ENCODE results near the gene DKC1. TPM values are rescaled to one million over a fixed set of nuclear protein-coding genes. Genes with fewer than 3 reads are reported as not detected.
"Not testable (repeated sequence)": the region's sequence is repeated elsewhere in the genome, so short reads cannot be mapped to it uniquely, and the experiment has no call there.

Gene DKC1
- total RNA-seq, 1 donor from 2014 or later = 188 TPM

- Mint-ChIP-seq H3K4me3 (no peak overlapping the region), H3K27ac (no peak overlapping the region), H3K36me3 (ENCODE audit: low read depth) (no peaks in the 10 kb centered on the region), H3K4me1 (ENCODE audit: low read depth) (no peaks in the 10 kb centered on the region), H3K9me3 (no peaks in the 10 kb centered on the region), H3K27me3 (ENCODE audit: insufficient read depth) (peaks cover 3% of the 10 kb centered on the region)
- intact Hi-C loops (cut with micrococcal nuclease) = no loop called here
- no peak for DNase-seq (ENCODE audit: low spot score)
These were observed 57.2 kb downstream of the DKC1 start for GRCh38 chrX:154819771-154820341.

GRCh38 chrX:154821523-154821922, 58.9 kb downstream of the DKC1 start:
- Mint-ChIP-seq H3K27ac (no peak overlapping the region), H3K4me3 (no peak overlapping the region), H3K27me3 (ENCODE audit: insufficient read depth) (peaks cover 3% of the 10 kb centered on the region), H3K36me3 (ENCODE audit: low read depth) (peaks cover 2% of the 10 kb centered on the region), H3K4me1 (ENCODE audit: low read depth) (peaks cover 3% of the 10 kb centered on the region), H3K9me3 (no peaks in the 10 kb centered on the region)
- DNase-seq (ENCODE audit: low spot score) = no peak
- intact Hi-C loops (cut with micrococcal nuclease) = no loop called here

GRCh38 chrX:154822029-154822428, 59.4 kb downstream of the DKC1 start:
- peaks cover 3% of the 10 kb centered on the region for H3K36me3 Mint-ChIP-seq (ENCODE audit: low read depth)
- peaks cover 5% of the 10 kb centered on the region for H3K4me1 Mint-ChIP-seq (ENCODE audit: low read depth)
- intact Hi-C loops (cut with micrococcal nuclease) = no loop called here
- peaks cover 3% of the 10 kb centered on the region for H3K27me3 Mint-ChIP-seq (ENCODE audit: insufficient read depth)
- no peak overlapping the region for H3K27ac Mint-ChIP-seq
- H3K9me3 Mint-ChIP-seq = no peaks in the 10 kb centered on the region
- H3K4me3 Mint-ChIP-seq = no peak overlapping the region
- no peak for DNase-seq (ENCODE audit: low spot score)

- H3K9me3 Mint-ChIP-seq = no peaks in the 10 kb centered on the region
These were observed 62.0 kb downstream of the DKC1 start for GRCh38 chrX:154824638-154825037.

GRCh38 chrX:154825586-154825985, 62.9 kb downstream of the DKC1 start:
- H3K9me3 Mint-ChIP-seq; H3K27ac Mint-ChIP-seq; H3K4me3 Mint-ChIP-seq; intact Hi-C loops (cut with micrococcal nuclease); DNase-seq (ENCODE audit: low spot score); H3K36me3 Mint-ChIP-seq (ENCODE audit: low read depth); H3K27me3 Mint-ChIP-seq (ENCODE audit: insufficient read depth): not testable (repeated sequence)
- H3K4me1 Mint-ChIP-seq (ENCODE audit: low read depth) = peaks cover 32% of the 10 kb centered on the region

More at GRCh38 chrX:154824638-154825037, 62.0 kb downstream of the DKC1 start:
- no peak for DNase-seq (ENCODE audit: low spot score)
- H3K27me3 Mint-ChIP-seq (ENCODE audit: insufficient read depth) = peaks cover 3% of the 10 kb centered on the region
- H3K27ac Mint-ChIP-seq = no peak overlapping the region
- intact Hi-C loops (cut with micrococcal nuclease) = no loop called here
- peaks cover 27% of the 10 kb centered on the region for H3K4me1 Mint-ChIP-seq (ENCODE audit: low read depth)
- H3K4me3 Mint-ChIP-seq = no peak overlapping the region
- H3K36me3 Mint-ChIP-seq (ENCODE audit: low read depth) = peaks cover 3% of the 10 kb centered on the region

Other genes with a start within 250 kb of the DKC1 start
- gene FAM3A, start 246.6 kb upstream of the DKC1 start, total RNA-seq = 35.9 and 40.1 TPM in 2 replicates
- gene G6PD, start 216.0 kb upstream of the DKC1 start, total RNA-seq = 72.4 and 74.8 TPM in 2 replicates
- gene IKBKG, start 215.2 kb upstream of the DKC1 start, total RNA-seq = 40.7 and 41.2 TPM in 2 replicates
- not detected in 2 replicates for gene CTAG1A, start 177.7 kb upstream of the DKC1 start, total RNA-seq
- gene CTAG1B, start 143.6 kb upstream of the DKC1 start, total RNA-seq = not detected in 2 replicates
- gene CTAG2, start 109.3 kb upstream of the DKC1 start, total RNA-seq = not detected in 2 replicates
- 5.1 TPM in 2 replicates for gene GAB3, start 11.8 kb upstream of the DKC1 start, total RNA-seq
- 27.8 and 28.7 TPM in 2 replicates for gene MPP1, start 42.6 kb downstream of the DKC1 start, total RNA-seq
- gene SMIM9, start 71.8 kb downstream of the DKC1 start, total RNA-seq = not detected in 2 replicates
- gene F8A1, start 123.5 kb downstream of the DKC1 start, total RNA-seq = 23.6 and 24.1 TPM in 2 replicates

Measured in activated T-helper 1 cell treated with anti-CD3 and anti-CD28 coated beads, Interleukin-12 subunit alpha, Interleukin-12 subunit beta, Interleukin-2, Interleukin-4 antibody, amounts not matched to agents 30 ng/mL and 10 ng/mL and 1 ng/mL, durations not matched to agents 14 hours and 24 hours and 36 hours (primary cell).